HEK293 (cell line): Measurements from ENCODE around the gene FXYD3.
A peak's percentile ranks its signal among the peaks of the same experiment; 100 is the strongest.

Experiments
- GLI4 ChIP-seq: fragments of 450-650 bp; formaldehyde crosslinking; IDR thresholded peaks from 2 replicates; pipeline ENCODE4 v1.5.1; 2016; ENCODE audit warnings: missing biosample characterization, missing genetic modification characterization
- HOXD13 ChIP-seq: sonication (generic); formaldehyde crosslinking; IDR thresholded peaks from 2 replicates; pipeline ENCODE4 v1.8.0; 2022; ENCODE audit warnings: missing genetic modification reagents, borderline replicate concordance
- KLF9 ChIP-seq: fragments of 450-650 bp; formaldehyde crosslinking; IDR thresholded peaks from 2 replicates; pipeline ENCODE4 v1.5.1; 2016; ENCODE audit warnings: missing biosample characterization, missing genetic modification characterization, low read depth
- MYNN ChIP-seq: fragments of 450-650 bp; formaldehyde crosslinking; IDR thresholded peaks from 2 replicates; pipeline ENCODE4 v1.5.1; 2016; ENCODE audit warnings: missing biosample characterization, missing genetic modification characterization, borderline replicate concordance
- REPIN1 ChIP-seq: fragments of 450-650 bp; formaldehyde crosslinking; IDR thresholded peaks from 2 replicates; pipeline ENCODE4 v1.5.1; 2017; ENCODE audit warnings: missing biosample characterization, missing genetic modification characterization, low read depth
- ZBTB8A ChIP-seq: fragments of 450-650 bp; formaldehyde crosslinking; IDR thresholded peaks from 2 replicates; pipeline ENCODE4 v1.5.1; 2016; ENCODE audit warnings: missing biosample characterization, missing genetic modification characterization
- ZEB2 ChIP-seq: fragments of 450-650 bp; formaldehyde crosslinking; IDR thresholded peaks from 2 replicates; pipeline ENCODE4 v1.5.1; 2016; ENCODE audit warnings: missing biosample characterization, missing genetic modification characterization
- ZFP41 ChIP-seq: fragments of 450-650 bp; formaldehyde crosslinking; IDR thresholded peaks from 2 replicates; pipeline ENCODE4 v1.5.1; 2016; ENCODE audit warnings: missing biosample characterization, missing genetic modification characterization, borderline replicate concordance
- ZIC2 ChIP-seq: fragments of 450-650 bp; formaldehyde crosslinking; IDR thresholded peaks from 2 replicates; pipeline ENCODE4 v1.5.1; 2016; ENCODE audit warnings: missing biosample characterization, missing genetic modification characterization
- ZNF140 ChIP-seq: fragments of 450-650 bp; formaldehyde crosslinking; IDR thresholded peaks from 2 replicates; pipeline ENCODE4 v1.5.1; 2016; ENCODE audit warnings: missing biosample characterization, missing genetic modification characterization
- ZNF274 ChIP-seq, 2 experiments: fragments of 200-500 bp in 1 of 2; fragments of 450-650 bp in 1 of 2; sonication (Bioruptor generic) in 1 of 2; formaldehyde crosslinking in 1 of 2; IDR thresholded peaks; 2 replicates each; pipeline versions ENCODE4 v1.5.1 to v1.6.1; 2014 to 2016; ENCODE audit warnings: borderline replicate concordance in 1 of 2, inconsistent platforms in 1 of 2, low read length in 1 of 2, missing biosample characterization in 1 of 2, missing genetic modification characterization in 1 of 2
- ZNF311 ChIP-seq: fragments of 450-650 bp; formaldehyde crosslinking; IDR thresholded peaks from 2 replicates; pipeline ENCODE4 v1.5.1; 2017; ENCODE audit warnings: missing biosample characterization, missing genetic modification characterization, borderline replicate concordance
- ZNF473 ChIP-seq: fragments of 450-650 bp; formaldehyde crosslinking; IDR thresholded peaks from 2 replicates; pipeline ENCODE4 v1.5.1; 2017; ENCODE audit warnings: missing biosample characterization, missing genetic modification characterization
- ZNF48 ChIP-seq: fragments of 450-650 bp; formaldehyde crosslinking; IDR thresholded peaks from 2 replicates; pipeline ENCODE4 v1.5.1; 2016; ENCODE audit warnings: missing biosample characterization, missing genetic modification characterization
- ZNF488 ChIP-seq: fragments of 450-650 bp; formaldehyde crosslinking; IDR thresholded peaks from 2 replicates; pipeline ENCODE4 v1.5.1; 2016; ENCODE audit warnings: missing biosample characterization, missing genetic modification characterization
- ZNF521 ChIP-seq: fragments of 450-650 bp; formaldehyde crosslinking; IDR thresholded peaks from 2 replicates; pipeline ENCODE4 v1.5.1; 2017; ENCODE audit warnings: missing biosample characterization, mild to moderate bottlenecking, missing genetic modification characterization
- ZNF555 ChIP-seq: fragments of 450-650 bp; formaldehyde crosslinking; conservative IDR thresholded peaks from 2 replicates; pipeline ENCODE4 v1.5.1; 2017; ENCODE audit warnings: missing biosample characterization, mild to moderate bottlenecking, missing genetic modification characterization, inconsistent platforms
- ZNF558 ChIP-seq: fragments of 450-650 bp; formaldehyde crosslinking; IDR thresholded peaks from 2 replicates; pipeline ENCODE4 v1.5.1; 2016; ENCODE audit warnings: missing biosample characterization, missing genetic modification characterization
- ZNF571 ChIP-seq: fragments of 450-650 bp; formaldehyde crosslinking; IDR thresholded peaks from 2 replicates; pipeline ENCODE4 v1.5.0; 2017; ENCODE audit warnings: missing biosample characterization, missing genetic modification characterization
- ZNF580 ChIP-seq: fragments of 450-650 bp; formaldehyde crosslinking; IDR thresholded peaks from 2 replicates; pipeline ENCODE4 v1.5.1; 2016; ENCODE audit warnings: missing biosample characterization, missing genetic modification characterization
- ZNF585B ChIP-seq: fragments of 450-650 bp; formaldehyde crosslinking; IDR thresholded peaks from 2 replicates; pipeline ENCODE4 v1.5.1; 2016; ENCODE audit warnings: missing biosample characterization, missing genetic modification characterization
- ZNF600 ChIP-seq: fragments of 450-650 bp; formaldehyde crosslinking; IDR thresholded peaks from 2 replicates; pipeline ENCODE4 v1.5.1; 2016; ENCODE audit warnings: missing biosample characterization, missing genetic modification characterization
- ZNF626 ChIP-seq: fragments of 450-650 bp; sonication (Bioruptor Pico); formaldehyde crosslinking; IDR thresholded peaks from 2 replicates; pipeline ENCODE4 v1.5.1; 2018; ENCODE audit warnings: missing biosample characterization, missing genetic modification characterization, inconsistent platforms
- ZNF629 ChIP-seq: fragments of 450-650 bp; formaldehyde crosslinking; IDR thresholded peaks from 2 replicates; pipeline ENCODE4 v1.5.1; 2017; ENCODE audit warnings: missing biosample characterization, missing genetic modification characterization
- ZNF654 ChIP-seq: fragments of 450-650 bp; formaldehyde crosslinking; IDR thresholded peaks from 2 replicates; pipeline ENCODE4 v1.5.1; 2016; ENCODE audit warnings: low read depth, missing biosample characterization, missing genetic modification characterization
- ZNF664 ChIP-seq: fragments of 450-650 bp; formaldehyde crosslinking; IDR thresholded peaks from 2 replicates; pipeline ENCODE4 v1.5.1; 2016; ENCODE audit warnings: missing biosample characterization, missing genetic modification characterization
- ZNF830 ChIP-seq: fragments of 450-650 bp; IDR thresholded peaks from 2 replicates; pipeline ENCODE4 v1.5.0; 2018; ENCODE audit warnings: missing biosample characterization, missing genetic modification characterization, low read depth, mild to moderate bottlenecking, moderate library complexity
- ZNF837 ChIP-seq: fragments of 450-650 bp; formaldehyde crosslinking; IDR thresholded peaks from 2 replicates; pipeline ENCODE4 v1.5.1; 2016; ENCODE audit warnings: missing biosample characterization, missing genetic modification characterization
- ZNF843 ChIP-seq: fragments of 450-650 bp; formaldehyde crosslinking; IDR thresholded peaks from 2 replicates; pipeline ENCODE4 v1.5.1; 2016; ENCODE audit warnings: missing biosample characterization, missing genetic modification characterization
- TF ChIP-seq, protein P1 (sequence below): fragments of 450-650 bp; formaldehyde crosslinking; IDR thresholded peaks from 2 replicates; pipeline ENCODE4 v1.5.0; 2017; ENCODE audit warnings: missing biosample characterization, missing genetic modification characterization, borderline replicate concordance
- TF ChIP-seq, protein P2 (sequence below): fragments of 450-650 bp; formaldehyde crosslinking; IDR thresholded peaks from 2 replicates; pipeline ENCODE4 v1.5.1; 2016; ENCODE audit warnings: missing biosample characterization, missing genetic modification characterization, borderline replicate concordance
- TF ChIP-seq, protein P3 (sequence below): fragments of 450-650 bp; formaldehyde crosslinking; IDR thresholded peaks from 2 replicates; pipeline ENCODE4 v1.5.1; 2016; ENCODE audit warnings: missing biosample characterization, missing genetic modification characterization, low read depth

The FXYD3 gene

GRCh38 chr19:35105411-35106290, 10.0 kb upstream of the FXYD3 start (continued):
- TF ChIP-seq, protein P1, sequence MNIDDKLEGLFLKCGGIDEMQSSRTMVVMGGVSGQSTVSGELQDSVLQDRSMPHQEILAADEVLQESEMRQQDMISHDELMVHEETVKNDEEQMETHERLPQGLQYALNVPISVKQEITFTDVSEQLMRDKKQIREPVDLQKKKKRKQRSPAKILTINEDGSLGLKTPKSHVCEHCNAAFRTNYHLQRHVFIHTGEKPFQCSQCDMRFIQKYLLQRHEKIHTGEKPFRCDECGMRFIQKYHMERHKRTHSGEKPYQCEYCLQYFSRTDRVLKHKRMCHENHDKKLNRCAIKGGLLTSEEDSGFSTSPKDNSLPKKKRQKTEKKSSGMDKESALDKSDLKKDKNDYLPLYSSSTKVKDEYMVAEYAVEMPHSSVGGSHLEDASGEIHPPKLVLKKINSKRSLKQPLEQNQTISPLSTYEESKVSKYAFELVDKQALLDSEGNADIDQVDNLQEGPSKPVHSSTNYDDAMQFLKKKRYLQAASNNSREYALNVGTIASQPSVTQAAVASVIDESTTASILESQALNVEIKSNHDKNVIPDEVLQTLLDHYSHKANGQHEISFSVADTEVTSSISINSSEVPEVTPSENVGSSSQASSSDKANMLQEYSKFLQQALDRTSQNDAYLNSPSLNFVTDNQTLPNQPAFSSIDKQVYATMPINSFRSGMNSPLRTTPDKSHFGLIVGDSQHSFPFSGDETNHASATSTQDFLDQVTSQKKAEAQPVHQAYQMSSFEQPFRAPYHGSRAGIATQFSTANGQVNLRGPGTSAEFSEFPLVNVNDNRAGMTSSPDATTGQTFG (tag by site-specific recombination) = peak; percentile 72; the same call in 1 of the 2 replicates
- TF ChIP-seq REPIN1 (tag by site-specific recombination) (no peak), ZNF571 (peak; percentile 31; the same call in 1 of the 2 replicates), ZBTB8A (tag by site-specific recombination) (no peak), ZNF580 (tag by site-specific recombination) (0 out of 2 replicates have a peak, but pooled peaks have one; percentile 67), ZNF626 (tag by site-specific recombination) (no peak), ZNF274 (IDR thresholded peaks at IDR 0.05; ENCODE audit: low read length) (no peak), ZNF274 (tag by site-specific recombination; IDR thresholded peaks at IDR 0.05; ENCODE audit: borderline replicate concordance) (peak; percentile 65; the same call in 1 of the 2 replicates), ZNF830 (no peak), ZNF140 (tag by site-specific recombination) (no peak), ZNF843 (tag by site-specific recombination) (no peak), ZNF311 (tag by site-specific recombination) (peak; percentile 98), MYNN (no peak), KLF9 (tag by site-specific recombination) (0 out of 2 replicates have a peak, but pooled peaks have one; percentile 10), ZEB2 (no peak), ZFP41 (tag by site-specific recombination) (no peak), ZNF654 (tag by site-specific recombination) (no peak), ZNF585B (tag by site-specific recombination) (no peak), ZNF664 (tag by site-specific recombination) (no peak), ZNF629 (tag by site-specific recombination) (no peak), ZNF600 (tag by site-specific recombination) (no peak), ZIC2 (no peak), ZNF473 (tag by site-specific recombination) (peak; percentile 91), ZNF555 (tag by site-specific recombination) (no peak), GLI4 (tag by site-specific recombination) (0 out of 2 replicates have a peak, but pooled peaks have one; percentile 64), ZNF488 (tag by site-specific recombination) (peak; percentile 16; the same call in 1 of the 2 replicates), ZNF48 (no peak), ZNF558 (tag by site-specific recombination) (no peak), ZNF837 (tag by site-specific recombination) (0 out of 2 replicates have a peak, but pooled peaks have one; percentile 17), ZNF521 (tag by site-specific recombination) (peak; percentile 98), HOXD13 (CRISPR knock-in tag) (no peak)
- TF ChIP-seq, protein P2, sequence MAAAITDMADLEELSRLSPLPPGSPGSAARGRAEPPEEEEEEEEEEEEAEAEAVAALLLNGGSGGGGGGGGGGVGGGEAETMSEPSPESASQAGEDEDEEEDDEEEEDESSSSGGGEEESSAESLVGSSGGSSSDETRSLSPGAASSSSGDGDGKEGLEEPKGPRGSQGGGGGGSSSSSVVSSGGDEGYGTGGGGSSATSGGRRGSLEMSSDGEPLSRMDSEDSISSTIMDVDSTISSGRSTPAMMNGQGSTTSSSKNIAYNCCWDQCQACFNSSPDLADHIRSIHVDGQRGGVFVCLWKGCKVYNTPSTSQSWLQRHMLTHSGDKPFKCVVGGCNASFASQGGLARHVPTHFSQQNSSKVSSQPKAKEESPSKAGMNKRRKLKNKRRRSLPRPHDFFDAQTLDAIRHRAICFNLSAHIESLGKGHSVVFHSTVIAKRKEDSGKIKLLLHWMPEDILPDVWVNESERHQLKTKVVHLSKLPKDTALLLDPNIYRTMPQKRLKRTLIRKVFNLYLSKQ (tag by site-specific recombination) = 0 out of 2 replicates have a peak, but pooled peaks have one; percentile 9
- TF ChIP-seq, protein P3, sequence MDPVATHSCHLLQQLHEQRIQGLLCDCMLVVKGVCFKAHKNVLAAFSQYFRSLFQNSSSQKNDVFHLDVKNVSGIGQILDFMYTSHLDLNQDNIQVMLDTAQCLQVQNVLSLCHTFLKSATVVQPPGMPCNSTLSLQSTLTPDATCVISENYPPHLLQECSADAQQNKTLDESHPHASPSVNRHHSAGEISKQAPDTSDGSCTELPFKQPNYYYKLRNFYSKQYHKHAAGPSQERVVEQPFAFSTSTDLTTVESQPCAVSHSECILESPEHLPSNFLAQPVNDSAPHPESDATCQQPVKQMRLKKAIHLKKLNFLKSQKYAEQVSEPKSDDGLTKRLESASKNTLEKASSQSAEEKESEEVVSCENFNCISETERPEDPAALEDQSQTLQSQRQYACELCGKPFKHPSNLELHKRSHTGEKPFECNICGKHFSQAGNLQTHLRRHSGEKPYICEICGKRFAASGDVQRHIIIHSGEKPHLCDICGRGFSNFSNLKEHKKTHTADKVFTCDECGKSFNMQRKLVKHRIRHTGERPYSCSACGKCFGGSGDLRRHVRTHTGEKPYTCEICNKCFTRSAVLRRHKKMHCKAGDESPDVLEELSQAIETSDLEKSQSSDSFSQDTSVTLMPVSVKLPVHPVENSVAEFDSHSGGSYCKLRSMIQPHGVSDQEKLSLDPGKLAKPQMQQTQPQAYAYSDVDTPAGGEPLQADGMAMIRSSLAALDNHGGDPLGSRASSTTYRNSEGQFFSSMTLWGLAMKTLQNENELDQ (tag by site-specific recombination) = no peak
